NCI-H2107 treated with DMSO at 0.1 percent for 48 hours (cell line): ENCODE measurements around the gene C6orf15.

Experiments
- DNase-seq: peaks from one replicate; lab custom pipeline; 2025; ENCODE audit not compliant: unreplicated experiment; lab: John Stamatoyannopoulos, UW

The C6orf15 gene

DNA sequence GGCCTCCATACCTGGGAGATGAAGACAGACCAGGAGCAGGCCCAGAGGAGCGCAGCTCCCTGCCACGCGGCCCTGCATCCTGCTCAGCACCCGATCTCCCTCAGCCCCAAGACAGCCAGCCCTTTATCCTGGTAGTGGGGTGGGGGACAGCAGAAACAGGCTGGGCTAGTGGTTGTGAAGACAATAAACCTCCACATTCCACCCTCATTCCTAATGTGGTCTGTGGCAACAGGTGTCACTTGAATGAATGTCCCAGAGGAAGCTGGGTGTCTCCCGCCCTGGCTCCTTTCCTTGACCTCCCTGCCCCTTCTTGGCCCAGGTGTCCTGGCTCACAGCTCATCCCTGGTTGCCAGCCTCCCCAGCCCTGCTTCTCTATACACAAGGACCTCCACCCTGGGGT is at the start of gene C6orf15:
Gene C6orf15, minus strand, starts transcription at position 98 of the 400 bp plus-strand sequence. Its CDS starts 20 bp downstream, at position 78.
- no peak for DNase-seq

DNA sequence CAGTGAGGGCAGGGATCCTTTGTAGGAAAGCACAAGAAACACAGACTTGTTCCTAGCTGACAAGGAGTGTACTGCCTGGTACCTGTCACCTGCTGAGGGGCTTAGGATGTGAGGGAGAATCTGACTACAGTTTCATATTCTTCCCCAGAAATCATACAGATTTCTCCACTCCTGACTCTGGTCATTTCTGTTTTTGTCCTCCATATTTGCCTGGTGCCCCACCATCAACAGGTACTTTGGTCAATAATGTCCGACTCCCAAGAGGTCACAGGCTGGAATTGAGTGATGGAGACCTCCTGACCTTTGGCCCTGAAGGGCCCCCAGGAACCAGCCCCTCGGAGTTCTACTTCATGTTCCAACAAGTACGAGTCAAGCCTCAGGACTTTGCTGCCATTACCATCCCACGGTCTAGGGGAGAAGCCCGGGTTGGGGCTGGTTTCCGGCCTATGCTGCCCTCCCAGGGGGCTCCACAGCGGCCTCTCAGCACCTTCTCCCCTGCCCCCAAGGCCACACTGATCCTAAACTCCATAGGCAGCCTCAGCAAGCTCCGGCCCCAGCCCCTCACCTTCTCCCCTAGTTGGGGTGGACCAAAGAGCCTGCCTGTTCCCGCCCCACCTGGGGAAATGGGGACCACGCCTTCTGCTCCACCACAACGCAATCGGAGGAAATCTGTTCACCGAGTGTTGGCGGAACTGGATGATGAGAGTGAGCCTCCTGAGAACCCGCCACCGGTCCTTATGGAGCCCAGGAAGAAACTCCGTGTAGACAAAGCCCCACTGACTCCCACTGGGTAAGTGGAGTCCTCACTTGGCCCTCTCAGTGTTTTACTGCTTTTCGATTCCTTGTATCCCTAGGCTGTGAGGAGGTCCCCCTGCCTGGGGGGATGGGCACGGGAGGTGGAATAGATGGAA is 49.1 kb upstream of the C6orf15 start:
- DNase-seq: no peak

DNA sequence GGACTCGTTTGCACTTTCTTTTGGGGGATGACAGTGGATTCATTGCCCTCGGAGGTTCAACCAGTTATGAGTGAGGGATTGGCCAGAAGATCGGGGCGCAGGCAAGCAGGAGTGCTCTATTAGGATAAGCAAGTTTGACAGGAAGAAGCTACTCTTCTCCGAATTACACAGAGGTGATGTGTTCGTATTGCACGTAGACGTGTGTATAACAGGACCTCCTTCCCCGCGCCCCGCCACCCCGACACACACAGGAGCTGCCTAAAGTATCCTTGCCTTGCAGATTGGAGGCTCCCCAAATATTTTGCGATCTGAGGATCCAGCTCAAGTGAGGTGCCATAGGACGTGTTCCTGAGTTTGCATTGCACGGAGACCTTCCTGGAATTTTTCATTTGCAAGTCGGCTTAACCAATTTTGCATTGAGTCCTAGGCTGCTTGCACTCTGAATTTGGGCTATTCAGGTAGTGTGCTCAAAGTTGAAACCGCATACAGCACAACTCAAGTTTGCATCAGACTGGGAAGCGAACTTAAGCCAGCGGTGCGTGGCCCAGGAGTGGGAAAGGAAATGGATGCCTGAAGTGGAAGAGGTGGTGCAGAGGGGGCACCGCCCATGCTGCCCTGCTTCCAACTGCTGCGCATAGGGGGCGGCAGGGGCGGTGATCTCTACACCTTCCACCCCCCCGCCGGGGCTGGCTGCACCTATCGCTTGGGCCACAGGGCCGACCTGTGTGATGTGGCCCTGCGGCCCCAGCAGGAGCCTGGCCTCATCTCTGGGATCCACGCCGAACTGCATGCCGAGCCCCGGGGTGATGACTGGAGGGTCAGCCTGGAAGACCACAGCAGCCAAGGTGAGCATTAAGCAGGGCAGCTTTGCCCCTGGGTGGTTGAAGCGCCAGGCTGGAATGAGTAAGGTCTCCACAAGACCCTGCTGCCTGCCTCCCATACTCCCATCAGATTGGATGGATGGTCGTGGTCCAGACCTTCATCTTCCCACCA is 46.8 kb upstream of the C6orf15 start:
- DNase-seq: no peak

DNA sequence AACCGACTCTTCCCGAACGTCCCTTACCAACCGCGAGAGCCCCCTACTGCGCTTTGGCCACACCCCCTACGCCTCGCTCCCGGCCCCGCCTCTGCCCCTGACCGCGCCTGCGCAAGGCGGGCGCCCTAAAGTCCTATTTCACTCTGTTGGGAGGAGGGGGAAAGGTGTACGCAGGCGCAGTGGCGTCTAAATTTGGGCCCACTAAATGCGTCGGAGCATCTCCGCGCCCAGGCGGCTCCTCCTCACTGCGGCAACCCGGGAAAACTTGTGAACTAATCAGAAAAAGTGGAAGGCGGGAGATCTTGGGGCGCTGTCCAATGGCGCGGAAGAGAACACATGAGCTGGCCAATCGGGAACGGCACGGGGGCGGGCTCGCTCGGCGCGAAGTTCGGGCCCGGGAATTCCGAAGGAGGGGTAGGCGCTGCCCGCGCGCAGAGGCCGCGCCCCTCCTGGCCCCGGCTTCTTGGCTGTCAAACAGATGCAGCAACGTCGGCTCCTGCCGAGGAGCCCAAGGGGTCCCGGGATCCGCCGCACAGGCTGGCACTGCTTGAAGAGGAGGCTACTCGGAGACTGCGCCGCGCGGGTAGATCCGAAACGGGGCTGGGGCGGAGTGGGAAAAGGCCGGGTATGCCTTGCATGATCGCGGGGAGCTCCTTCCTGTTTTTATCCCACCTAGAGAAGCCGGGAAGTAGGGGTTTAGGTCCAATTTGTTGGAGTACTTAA is 45.9 kb upstream of the C6orf15 start, which contains the start of gene TCF19:
Gene TCF19, plus strand, starts transcription at position 450 of the 723 bp plus-strand sequence. CDS start 881 bp downstream, outside the sequence.
- peak; percentile 92 for DNase-seq

DNA sequence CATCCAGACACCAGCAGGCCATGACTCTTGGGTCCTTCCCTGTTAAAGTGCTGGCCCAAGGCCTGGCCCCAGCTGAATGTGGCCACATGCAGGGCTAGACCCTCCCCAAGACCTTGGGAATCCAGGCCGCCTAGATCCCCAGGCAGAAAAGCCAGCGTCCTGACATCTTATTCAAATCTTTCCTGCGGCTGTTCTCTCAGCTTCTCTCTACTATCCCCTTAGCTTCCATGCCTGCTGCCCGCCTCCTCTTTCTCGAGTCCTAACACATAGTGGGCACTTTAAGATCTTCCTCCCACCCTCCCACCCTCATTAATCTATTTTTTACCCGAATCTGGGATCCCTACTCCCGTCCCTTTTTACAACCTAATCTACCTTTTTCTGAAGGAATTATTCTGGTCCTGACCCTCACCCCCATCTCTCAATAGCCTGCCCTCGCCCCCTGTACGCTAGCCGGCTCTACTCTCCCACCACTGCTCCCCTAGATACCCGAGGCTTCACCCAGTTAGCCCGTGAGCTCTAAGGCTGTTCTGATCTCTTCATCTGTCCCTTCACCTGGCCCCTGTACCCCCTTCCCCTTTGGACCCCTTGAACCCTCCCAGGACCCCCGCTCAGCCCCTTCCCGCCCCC is 45.3 kb upstream of the C6orf15 start, which contains the start of gene CCHCR1:
Gene CCHCR1, minus strand, starts transcription at position 290 of the 627 bp plus-strand sequence. Its CDS starts 202 bp downstream, at position 88.
- no peak for DNase-seq

DNA sequence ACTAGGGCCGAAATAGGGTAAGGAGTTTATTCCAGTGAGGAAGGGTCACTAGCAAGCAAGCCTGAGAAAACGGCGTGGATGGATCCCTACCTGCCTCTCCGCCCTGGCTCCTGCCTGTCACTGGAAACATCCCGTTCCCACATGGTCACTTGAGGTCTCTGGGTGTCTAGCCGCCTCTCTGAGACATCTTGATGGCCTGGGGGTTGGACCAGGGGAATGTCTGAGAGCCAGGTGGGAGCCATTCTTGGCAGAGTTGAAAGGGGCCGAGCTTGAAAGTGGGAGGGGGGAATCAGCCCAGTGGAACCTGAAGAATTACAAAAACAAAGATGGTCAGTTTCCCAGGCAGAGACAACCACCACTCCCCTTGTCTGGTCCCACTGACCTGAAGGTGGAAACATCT is 44.3 kb upstream of the C6orf15 start:
- no peak for DNase-seq

DNA sequence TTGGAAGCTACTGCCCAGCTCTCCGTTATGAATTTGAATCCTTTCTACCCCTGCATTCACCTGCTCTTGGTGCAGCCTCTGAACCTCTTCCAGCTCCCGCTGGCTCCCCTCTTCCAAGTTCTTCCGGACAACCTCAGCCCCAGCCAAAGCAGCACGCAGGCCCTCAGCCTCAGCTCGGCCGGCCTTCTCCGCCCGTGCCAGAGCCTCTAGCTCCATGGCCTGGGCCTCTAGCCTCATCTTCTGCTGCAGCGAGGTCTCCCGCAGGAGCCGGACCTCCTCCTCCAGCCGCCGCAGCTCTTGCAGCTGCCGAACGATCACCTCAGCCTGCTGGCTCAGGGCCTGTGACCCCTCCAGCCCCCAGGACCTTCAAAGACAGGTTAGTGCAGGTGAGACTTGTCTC is 42.1 kb upstream of the C6orf15 start:
- DNase-seq: no peak

DNA sequence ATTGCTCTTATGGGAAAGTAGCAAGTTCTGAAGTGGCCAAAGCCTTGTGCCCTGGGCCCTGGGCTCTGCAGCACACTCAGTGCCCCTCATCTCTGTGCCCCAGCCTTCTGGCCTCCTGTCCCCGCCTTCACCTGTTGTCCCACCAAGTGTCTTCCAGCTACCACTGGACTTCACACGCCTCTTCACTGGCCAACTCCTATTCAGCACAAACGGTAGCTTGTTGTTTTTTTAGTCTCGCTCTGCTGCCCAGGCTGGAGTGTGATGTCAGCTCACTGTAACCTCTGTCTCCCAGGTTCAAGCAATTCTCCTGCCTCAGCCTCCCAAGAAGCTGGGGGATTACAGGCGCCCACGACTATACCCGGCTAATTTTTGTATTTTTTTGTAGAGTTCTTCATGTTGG is 40.4 kb upstream of the C6orf15 start:
- no peak for DNase-seq

DNA sequence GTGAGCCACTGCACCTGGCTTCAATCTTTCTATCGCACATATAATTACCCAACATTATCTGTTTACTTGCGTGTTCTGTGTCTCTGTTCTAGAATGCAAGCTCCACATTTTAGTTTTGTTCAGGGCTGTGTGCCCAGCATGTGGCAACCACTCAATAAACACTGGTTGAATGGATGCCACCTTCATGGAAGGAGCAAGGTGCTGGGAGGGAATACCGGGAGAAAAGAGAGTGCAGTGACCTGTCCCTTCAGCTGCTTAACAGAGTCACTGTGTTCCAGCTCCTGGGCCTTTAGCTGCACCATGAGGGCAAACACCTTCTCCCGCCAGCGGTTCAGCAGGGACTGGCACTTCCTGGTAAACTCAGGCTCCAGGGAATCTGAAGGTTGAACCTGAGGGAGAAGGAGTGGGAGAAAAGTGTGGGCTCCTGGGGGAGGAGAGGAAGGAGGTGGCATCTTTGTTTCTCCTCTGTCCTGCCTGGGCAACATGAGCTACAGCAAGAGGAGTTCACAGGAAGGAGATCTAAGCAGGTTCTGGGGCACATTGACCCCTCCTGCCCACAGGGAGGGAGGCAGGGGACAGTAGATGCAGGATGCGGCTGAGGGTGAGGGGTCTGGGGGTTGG is 37.6 kb upstream of the C6orf15 start:
- no peak for DNase-seq

DNA sequence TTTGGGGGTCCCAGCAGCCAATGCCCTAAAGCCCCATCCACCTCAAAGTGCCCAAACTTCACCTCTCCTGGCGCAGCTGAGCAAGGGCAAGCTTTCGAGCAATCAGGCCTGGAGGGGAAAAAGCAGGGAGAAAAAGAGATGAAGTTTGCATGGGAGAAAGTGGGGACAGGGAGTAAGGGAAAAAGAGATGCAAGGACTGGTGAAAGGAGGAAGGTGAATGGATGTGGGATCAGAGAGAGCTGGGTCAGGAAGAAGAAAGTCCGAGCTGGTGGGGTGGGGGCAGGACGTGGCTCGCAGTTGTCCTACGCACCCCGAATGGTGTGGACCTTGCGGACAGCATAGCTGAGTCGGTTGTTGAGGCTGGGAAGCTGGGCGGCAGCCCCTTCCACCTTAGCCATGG is 33.0 kb upstream of the C6orf15 start:
- DNase-seq: no peak

DNA sequence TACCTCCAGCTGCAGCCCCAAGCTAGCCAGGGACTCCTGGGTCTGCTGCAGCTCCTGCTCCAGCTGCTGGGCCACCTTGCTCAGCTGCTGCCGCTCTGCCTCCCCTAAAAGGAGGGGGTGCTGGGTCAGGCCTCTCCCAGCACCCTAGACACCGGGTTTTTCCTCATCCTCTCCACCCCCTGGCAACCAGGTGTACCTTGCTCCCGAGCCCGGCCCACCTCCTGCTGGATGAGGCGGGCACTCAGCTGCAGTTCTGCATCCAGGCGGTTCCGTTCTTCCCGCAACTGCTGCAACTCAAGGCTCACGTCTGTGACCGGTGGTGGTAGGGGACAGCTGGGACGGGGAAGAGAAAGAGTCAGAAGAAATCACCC is 32.6 kb upstream of the C6orf15 start:
- DNase-seq: no peak

DNA sequence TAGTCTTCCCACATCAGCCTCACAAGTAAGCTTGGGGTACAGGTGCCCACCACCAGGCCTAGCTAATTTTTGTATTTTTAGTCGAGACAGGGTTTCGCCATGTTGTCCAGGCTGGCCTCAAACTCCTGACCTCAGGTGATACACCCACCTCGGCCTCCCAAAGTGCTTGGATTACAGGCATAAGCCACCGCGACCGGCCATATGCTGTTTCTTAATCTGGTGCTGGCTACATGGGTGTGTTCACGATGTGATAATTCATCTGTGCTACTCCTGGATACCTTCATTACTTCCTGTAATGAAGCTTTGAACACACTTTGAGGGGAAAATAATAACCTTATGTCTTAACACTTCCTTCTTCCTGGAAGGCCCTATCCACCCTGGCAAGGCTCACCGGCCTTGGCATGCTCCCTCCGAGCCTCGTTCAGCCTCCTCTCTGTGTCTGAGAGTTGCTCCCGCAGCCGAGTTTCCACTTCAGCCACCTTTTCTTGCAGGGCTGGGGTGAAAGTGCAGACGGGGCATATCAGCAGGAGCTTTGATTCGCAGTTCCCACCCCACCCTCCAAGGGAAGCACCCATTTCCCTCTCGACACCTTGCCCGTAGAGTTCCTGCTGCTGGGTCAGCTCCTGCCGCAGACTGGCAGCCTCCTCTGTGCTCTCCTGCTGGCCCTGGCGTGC is 32.1 kb upstream of the C6orf15 start:
- no peak for DNase-seq

DNA sequence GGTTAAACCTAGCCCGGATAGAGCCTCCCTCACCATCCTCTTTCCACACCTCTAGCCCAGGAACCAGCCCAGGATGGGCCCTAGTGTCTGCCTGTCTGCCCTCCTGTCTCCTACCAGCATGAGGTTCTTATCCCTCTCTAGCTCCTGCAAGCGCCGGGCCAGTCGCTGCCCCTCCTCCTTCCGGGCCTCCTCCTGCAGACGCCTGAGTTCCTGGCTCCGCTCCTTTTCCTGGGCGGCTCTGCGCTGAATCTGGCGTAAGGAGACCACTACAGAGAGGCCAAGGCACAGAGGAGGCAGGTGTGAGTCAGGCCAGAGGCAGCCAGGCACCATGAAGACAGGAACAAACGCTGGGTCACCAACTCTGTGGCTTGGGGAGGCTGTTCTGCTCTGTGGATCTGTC is 30.8 kb upstream of the C6orf15 start:
- no peak for DNase-seq

DNA sequence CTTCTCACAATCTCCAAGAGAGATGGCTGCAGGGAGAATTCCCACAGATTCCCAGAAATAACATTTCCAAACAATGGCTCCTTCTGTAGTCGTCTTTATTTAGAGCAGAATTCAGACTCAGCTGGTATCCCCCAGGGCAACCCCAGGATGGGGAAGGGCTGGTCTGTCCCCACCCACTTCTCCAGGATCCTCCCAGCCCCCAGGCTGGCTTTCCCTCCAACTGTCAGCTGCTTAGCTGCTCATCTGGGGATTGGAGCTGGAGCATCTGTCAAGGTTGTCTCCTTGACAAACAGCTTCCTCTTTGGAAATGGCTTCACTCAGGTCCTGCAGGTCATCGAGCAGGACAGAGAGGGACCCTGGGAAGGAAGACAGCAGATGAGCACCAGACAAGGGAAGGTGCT is 30.0 kb upstream of the C6orf15 start:
- no peak for DNase-seq

DNA sequence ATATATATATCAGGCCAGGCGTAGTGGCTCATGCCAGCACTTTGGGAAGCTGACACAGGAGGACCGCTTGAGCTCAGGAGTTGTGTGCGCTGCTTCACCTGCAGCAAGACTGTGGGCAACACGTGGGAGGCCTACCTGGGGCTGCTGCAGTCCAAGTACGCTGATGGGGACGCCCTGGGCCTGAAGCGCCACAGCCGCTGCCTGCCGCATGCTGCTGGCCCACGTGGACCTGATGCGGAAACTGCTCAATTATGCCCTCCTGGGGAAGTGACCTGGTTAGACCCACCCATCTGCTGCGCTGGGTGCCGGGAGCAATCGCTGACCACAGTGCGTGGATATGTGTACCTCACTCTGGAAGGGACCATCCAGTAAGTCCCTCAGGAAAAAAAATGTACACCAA is 28.3 kb upstream of the C6orf15 start:
- DNase-seq: no peak

DNA sequence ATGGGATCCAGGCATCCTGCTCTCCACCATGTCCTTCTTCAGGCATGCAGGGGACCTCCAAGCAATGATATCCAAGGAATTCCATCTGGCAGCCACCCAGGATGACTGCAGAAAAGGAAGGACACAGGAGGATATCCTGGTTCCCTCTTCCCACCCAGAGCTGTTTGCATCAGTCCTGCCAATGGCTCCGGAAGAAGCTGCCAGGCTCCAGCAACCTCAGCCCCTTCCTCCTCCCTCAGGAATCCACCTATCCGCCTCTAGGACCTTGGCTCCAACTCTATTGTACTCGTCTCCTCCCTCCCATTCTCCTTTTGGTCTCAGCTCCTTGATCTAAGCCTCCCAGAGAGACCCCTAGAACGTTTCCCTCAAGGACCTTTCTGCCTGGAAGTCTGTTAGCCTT is 27.2 kb upstream of the C6orf15 start:
- DNase-seq: no peak

DNA sequence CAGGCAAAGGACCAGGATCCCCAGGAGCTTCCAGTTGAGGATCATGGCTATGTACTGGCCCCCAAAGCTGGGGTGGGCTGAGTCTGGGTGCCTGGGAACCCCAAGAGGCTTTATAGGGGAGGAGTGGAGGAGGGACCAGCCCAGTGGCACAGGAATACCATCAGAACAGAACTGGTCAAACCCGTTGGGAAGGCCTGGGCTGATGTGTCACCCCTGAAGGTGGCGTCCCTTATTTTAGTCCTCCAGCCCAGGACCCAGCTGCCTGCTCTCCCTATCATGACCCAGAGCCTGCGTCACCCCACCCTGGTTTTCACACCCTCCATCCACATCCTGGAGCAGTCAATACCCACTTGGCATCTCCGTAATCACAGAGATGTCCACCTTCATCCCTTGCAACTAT is 26.6 kb upstream of the C6orf15 start, which contains the start of gene PSORS1C2:
Gene PSORS1C2, minus strand, starts transcription at position 85 of the 400 bp plus-strand sequence. Its CDS starts 40 bp downstream, at position 45.
- no peak for DNase-seq

DNA sequence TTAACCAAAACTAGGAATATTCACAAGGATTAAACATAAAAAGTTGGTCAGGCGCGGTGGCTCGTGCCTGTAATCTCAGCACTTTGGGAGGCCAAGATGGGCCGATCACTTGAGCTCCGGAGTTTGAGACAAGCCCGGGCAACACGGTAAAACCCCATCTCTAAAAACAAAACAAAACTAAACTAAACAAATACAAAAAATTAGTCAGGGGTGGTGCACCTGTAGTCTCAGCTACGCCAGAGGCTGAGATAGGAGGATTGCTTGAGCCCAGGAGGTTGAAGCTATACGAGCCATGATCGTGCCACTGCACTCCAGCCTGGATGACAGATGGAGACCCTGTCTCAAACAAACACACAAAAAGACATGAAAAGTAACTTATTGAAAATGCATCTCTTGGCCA is 23.3 kb upstream of the C6orf15 start:
- no peak for DNase-seq

DNA sequence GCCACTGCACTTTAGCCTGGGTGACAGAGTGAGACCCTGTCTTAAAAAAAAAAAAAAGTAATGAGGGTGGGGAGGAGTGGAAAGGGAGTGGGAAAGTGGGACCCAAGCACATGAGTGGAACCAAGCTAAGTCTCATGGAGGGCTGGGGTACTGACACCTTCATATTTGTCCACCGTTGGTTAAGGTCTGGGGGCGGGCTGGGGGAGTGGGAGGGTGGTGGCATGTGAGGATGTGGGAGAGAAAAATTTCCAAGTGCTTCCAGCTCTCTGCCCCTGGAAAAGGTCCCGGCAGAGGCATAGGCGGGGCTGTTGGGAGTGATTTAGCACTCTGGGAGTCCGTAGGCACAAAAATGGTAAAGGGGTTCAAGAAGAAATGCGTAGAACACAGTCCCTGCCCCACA is 20.4 kb upstream of the C6orf15 start:
- no peak for DNase-seq
